DMS53 (cell line): Measurements from ENCODE around the gene DCLK1.
A peak's percentile ranks its signal among the peaks of the same experiment; 100 is the strongest.

ENCODE experiments used
- DNase-seq: peaks from one replicate; lab custom pipeline; 2025; lab: John Stamatoyannopoulos, UW

The DCLK1 gene

DNA sequence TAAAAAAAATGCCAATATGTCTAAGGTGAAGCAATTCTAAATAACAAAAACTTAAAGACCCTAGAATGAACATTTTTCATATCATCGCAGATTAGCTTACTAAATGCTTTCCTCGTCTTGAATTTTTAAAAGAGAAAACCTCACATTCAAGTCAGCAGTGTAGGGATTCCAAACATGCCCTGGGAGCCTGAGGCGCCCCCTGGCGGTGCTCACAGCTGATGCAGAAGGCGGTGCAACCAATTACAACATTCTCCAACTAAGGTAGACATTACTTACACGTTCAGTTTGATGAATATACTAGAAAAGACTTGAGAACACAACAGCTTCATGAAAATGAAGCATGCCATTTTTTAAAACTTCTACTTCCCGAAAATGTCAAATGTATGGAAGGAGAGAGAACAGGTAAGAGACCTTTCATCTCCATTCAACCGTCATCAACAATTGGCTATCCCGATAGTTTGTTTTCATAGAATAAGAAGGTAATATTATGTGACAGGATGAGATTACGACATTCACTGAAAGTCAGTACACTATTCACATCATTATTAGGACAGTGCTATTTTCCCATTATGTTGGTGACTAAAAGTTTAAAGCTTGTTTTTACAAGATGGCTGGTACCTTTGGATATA lies 304.4 kb downstream of the DCLK1 start:
- peak; percentile 55 for DNase-seq

DNA sequence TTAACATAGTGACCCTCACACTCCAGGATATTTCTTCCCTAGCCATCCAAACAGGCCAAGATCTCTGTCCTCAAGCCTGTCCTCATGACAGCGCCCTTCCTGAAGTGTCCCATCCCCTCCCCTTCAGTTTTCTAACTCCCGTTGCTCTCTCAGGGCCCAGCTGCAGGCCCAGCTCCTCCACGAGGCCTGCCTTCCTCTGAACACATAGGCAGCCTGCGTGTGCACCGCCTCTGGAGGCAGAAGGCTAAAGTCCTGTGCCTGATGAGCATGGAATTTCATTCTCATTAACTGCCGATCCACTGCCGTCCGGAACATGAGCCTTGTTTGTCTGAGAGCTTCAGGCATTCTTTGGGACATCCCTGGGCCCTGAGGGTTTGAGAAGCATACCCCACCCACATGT lies 306.4 kb downstream of the DCLK1 start:
- no peak for DNase-seq

DNA sequence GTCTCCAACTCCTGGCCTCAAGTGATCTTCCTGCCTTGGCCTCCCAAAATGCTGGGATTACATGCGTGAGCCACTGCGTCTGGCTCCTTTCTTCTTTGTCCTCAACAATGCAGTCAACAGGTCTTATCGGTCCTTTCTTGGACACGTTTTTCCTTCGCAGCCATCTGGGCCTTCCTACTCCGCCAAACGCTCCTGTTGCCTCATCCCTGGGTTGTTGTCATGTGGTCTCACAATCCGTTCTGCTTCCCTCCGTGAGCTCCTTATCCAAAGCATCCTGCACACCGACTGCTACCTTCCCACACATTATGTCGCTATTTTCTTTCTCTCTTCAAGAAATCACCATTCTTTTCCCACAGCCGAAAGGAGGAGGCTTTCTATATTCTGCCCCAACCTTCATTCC lies 306.8 kb downstream of the DCLK1 start:
- DNase-seq: no peak

DNA sequence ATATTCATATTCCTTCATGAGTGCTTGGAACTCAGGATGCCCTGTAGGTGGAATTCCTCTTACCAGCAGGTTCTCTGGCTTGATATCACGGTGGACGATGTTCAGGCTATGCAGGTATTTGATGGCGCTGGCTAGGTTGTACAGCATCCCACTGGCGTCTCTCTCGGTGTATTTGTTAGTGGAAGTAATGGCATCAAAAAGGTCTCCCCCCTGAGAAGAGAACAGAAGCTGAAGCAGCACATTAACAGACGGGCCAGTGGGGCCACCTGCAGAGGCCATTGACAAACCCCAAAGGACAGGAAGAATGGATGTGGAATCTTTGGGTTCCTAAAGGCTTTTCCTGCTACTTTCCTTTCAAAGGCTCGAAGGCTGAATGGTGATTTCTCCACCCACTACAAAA lies 308.5 kb downstream of the DCLK1 start:
- DNase-seq: no peak

DNA sequence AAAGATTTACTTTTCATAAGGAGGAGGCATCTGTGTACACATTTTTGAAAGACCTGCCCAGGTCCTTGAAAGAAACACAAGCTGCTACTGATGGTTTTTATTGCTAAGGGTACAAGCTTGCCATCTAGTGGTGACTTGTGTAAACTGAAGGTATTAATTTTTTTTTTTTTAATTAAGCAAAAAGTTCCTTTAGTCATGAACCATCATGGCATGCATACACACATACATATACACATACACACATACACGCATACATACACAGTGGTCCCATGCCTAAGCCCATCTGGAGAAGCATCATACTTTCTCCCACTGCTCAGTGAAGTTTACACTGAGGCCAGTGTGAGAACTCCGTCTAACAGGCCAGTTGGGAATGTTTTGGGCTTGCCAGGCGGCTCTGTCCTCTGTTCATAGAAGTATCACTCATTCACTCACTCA lies 312.5 kb downstream of the DCLK1 start:
- peak; percentile 71 for DNase-seq

DNA sequence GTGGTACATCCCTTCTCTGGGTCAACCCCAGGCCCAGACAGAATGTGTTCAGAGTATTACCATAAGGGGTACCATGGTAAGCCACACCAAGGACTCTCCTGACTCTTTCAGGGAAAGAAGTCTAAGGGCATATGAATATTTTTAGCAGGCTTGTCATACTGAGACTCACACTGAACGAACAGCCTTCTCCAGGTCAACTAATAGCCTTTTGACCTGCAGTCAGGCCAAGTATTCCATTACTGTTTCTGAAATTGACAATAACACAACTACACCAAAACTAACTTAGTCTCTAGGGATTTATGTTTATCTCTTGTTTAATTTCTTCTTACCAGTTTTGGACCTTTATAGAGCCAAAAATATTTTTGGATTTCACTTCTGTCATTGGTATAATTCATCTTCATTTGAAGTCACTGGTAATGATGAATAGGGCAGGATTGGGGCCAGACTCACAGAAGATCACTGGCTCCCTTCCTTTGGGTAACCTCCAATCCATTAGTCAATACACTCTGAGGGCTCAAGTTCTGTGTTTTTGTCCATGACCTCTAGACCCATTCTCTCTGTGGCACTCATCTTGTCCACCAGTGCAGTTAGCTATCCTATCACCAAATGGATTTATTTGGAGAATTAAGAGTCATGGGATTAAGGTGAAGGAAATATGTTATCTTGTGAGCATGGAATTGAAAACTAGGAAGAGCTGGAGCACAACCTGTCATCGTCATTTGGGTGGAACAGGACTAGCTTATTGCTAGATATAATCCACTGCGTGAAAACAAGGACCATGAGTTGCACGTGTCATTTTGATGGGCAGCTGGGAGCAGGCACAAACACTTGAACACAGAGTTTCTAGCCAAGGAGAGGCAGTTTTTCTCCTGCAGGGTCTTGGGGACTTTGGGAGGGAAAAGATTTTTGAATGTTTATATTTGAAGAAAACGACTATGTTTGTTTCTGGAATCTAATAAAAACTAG lies 313.3 kb downstream of the DCLK1 start:
- DNase-seq: peak; percentile 29

DNA sequence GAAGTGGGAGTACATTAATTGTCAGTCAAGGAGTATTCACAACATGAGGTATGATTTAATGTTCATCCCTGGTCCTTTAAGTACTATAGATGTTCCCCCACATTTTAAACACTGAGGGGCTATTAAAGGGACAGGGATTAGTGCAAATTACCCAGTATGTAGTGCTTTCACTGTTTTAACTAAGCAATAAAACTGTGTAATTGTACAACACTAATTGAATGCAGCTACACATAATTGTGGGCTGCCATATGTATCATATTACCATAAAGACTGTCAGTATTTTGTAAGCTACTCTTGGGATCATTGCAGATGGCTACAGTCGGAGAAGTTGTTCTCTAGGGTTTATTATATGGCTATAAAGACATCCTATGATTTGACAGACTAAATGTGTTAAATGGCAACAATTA lies 316.6 kb downstream of the DCLK1 start:
- no peak for DNase-seq

DNA sequence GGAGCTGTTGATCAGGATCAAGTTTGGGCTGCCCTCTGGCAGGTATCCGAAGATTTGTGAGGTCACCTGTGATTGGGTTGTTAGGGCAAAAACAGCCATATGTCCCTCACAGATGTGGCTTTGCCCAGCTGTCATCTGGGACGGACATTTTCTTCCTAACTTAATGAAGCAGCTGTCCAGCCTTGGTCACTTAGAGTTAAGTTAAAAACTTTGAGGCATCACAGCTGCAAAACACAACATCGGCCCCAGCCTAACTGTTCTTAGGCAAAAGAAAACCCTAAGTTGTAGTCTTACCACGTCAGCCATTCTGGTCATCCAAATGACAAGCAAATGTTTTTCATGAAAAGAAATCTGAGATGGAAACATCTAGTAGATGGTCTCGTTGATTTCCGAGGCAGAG lies 318.4 kb downstream of the DCLK1 start:
- no peak for DNase-seq

DNA sequence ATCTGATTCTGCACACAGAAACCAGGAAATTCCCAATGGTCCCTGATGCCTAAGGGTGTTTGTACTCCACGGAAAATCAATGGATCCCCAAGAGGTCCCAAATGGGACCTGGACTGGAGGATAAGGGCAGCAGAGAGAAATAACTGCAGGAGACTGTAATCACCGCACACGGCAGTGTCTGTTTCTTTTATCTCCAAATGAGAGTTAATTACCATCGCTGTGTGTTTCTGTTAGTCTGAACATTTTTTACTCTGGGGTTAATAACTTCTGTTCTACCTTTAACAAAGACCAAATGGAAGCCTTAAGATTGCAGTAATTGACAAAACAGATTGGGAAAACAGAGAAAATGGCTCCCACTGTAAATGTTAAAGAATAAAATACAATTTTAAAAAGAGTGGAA lies 320.9 kb downstream of the DCLK1 start:
- DNase-seq: no peak

DNA sequence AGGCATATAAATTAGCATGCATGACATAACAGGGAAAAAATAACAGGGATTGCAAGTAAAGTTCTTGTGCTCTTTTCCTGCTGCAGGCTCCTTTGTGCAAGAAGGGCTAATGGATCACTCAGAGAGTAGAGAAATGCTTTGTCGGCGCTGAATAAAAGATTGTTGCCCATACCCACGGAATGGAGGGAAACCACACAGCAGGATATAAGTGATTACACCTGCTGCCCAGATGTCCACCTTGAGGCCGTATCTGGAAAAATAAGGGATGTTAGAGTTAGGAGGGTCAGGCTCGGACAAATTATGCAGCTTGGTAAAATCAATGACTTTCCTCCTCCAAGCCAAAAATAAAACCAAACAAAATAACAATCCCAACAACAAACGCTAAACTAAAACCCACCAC lies 322.3 kb downstream of the DCLK1 start:
- DNase-seq: no peak

DNA sequence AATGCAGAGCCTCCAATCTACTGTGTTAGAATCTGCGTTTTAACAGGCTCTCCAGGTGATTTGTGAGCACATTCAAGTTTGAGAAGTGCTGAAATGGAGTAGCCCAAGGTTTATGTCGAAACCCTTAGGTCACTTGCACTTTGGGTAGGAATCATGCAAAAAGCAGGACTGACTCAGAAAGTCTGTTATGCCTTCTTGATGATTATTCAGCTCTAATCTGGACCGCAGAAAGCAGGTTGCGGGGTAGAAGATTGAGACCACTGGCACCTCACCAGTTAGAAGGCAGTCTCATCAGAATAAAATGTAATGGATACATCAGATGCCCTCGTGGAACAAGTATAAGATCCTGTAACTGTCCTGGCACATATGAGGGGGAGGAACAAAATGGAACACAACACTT lies 326.3 kb downstream of the DCLK1 start:
- no peak for DNase-seq

DNA sequence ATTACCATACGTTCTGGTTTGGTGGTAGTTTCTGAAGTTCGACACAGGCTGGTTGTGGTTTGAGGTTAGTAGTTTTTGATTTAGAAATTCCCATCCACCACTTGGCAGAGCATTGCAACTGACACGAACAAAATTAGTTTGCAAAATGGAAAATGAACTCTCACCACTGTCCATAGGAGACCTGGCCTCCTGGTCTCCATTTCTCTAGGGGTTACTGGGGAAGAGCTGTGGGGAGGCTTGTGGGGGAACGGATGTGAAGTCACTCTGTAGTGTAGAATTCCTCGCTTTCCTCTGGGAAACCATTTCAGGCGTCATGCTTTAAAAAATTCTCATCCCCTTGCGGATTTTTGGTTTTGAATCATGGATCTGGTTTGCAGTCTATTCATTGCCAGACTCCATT lies 333.2 kb downstream of the DCLK1 start:
- DNase-seq: no peak

DNA sequence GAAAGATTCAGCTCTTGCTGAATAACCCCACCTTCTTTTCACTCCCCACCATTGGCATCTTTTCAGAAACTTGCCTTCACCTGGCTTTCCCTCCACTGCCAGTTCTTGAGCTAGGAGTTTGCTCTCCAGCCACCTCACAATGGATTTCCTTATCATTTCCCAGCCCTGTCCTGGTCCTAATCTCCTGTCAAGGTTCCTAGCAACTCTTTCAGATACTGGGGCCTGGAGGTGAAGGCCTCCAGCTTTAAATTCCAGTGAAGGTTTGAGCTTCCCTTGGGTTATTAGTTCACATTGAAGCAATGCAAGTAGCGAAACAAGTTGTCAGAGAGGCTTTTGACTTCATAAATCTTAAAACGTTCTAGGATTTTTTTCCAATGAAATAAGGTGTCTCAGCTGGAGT lies 333.9 kb downstream of the DCLK1 start:
- DNase-seq: no peak

DNA sequence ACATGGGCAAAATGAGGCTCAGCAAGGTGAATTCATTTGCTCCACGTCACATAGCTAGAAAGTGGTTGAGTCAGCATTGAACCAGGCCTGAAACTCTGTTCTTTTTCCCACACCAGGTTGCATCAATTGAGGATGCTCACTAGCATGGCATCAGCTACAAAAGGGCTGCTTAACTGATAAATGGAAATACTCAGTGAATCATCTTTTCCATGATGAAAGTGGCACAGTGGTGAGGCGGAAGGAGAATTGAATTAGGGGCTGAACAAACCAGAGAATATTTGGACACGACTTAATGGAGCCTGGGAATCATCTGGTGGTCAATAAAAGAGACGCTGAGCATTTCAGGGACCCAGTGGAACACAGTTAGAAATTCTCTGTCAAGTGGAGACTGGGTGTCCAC lies 334.6 kb downstream of the DCLK1 start:
- DNase-seq: no peak

DNA sequence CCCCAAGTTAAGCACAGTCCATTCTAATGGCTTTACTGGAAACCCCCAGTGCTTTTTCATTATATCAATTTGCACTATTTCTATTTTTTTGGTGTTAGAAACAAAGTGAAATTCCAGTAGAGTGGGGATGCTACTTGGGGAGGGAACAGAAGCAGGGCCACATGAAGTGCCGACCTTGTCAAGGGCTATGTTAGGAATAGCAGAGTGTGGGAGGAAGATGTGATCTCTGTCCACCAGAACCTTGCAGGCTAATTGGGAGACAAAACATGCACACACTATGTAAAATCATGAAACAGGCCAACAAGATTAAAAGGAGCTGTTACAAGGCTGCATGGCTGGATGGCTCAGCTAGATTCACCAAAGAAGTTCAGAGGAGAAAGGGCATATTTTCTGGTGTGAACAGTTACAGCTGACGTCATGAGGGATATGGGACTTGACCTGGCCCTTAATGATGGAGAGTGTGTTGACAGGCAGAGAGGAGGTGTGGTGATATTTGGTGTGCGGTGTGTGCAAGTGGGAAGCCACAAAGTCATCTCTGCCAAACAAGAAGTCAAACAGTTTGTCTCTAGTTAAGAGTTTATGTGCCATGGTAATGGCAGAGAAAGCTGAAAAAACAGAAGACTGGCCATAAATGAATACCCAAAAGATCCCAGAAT lies 336.3 kb downstream of the DCLK1 start:
- no peak for DNase-seq

DNA sequence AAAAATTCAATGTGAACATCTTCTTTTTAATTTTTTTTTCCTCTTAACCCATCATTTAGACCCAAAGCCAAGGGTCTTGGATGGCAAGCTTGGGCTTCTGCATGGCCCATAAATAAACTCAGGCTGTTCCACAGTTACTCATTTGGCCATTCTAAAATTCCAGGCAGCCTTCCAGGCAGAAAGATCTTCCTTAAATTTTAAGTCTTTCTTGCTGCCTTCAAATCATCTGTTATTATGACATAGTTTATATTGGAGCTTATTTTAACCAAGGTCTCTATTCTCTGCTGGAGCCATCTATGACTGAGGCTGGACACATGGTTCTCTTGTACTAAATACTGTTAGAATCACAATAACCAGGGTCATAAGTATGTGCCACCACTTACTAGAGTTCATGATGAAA lies 337.4 kb downstream of the DCLK1 start:
- DNase-seq: no peak

DNA sequence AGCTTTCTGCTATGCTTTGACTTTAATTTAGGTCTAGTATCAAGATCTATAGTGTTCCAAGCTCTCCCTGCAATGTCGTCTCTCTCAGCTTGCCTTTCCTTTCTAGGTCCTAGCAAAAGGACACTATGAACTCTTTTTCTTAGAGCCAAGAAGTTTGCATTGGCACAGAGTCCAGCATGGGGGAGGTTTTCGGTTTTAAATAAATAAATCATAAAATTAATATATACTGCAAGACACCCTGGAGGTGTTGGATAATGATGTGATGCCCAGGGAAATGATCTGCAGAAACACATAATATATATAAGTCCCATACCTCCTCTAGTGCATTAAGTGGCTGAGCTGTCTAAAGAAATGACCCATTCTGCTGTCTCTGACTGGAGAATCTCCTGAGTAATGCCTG lies 338.3 kb downstream of the DCLK1 start:
- DNase-seq: no peak

DNA sequence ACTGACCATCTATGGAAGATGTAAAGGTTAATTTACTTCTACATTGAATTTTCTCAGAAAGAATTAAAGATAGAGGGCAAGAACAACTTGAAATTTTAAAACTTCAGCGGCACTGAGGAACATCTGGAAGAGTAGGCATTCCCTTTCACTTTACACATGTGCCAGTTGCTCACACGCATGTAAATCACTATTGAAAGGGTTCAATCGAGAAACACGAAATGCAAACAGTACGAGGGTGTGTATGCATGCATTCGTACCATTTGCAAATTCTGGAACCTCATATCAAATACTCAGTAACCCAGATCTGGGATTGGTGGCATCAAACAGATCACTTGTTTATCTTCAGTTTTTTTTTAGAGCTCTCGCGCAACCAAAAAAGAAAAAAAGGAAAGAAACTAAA lies 339.2 kb downstream of the DCLK1 start:
- no peak for DNase-seq

DNA sequence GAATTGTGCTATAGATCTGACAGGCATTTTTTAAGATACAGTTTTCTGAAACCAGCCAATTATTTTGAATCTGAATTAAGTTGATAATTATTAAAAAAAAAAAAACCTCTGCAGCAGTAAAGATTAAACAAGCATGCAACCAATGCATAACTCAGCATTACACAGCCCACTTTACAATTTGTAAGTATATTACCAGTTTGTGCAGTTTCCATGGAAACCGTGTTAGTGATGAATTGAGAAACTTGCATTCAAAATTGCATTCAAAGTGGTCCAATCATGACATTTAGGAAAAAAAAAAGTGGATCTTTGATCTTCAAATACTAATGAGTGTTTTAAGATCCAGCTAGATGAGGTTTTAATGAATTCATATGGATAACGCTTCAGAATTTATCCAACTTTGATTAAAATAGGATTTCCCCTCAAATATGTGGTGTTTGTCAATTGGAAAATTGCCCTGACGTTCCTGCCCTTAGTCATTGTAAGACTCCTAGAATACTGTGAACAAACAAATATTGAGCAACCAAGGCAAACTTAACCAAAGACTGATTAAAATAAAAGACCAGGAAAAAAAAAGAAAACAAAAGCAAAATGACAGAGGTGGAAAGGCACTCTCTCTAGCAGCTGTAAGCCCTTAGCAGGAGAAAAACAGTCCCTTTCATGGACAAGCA lies 339.9 kb downstream of the DCLK1 start:
- DNase-seq: no peak

DNA sequence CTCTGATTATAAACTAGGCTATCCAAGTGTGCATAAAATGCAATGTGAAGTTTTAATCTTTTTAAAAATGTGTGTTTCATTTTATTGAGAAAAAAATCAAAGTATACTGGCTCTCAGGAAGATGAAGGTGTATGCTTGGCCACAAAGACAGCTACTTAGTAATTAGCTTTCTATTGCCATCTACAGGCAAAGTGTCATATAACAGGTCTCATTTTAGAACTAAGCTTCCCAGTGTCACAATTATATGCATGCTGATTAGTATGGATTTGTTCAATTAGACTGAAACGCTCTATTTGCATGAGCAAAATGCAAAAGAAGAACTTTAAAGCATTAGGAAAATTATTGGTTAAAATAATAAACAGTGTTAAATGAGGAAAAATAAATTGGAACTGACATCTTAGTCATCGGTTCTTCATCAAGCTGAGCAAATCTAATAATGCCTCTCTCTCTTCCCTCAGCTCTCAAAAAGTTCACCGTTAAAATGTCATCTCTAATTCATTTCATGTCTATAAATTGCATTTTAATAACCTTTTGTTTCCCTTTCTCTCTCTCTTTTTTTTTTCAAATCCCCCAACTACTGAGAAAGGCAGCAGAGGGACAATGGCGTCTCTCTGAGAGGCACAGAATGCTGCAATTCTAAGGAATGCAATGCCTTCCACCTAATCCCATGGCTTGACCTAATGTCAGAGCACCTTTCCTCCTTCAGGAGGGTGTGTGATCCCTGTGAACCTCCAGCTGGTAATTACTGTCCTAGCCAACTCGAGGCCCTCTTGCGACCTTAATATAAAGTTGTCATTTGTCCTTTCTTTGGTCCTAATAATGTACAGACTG lies 341.6 kb downstream of the DCLK1 start:
- DNase-seq: peak; percentile 66

DNA sequence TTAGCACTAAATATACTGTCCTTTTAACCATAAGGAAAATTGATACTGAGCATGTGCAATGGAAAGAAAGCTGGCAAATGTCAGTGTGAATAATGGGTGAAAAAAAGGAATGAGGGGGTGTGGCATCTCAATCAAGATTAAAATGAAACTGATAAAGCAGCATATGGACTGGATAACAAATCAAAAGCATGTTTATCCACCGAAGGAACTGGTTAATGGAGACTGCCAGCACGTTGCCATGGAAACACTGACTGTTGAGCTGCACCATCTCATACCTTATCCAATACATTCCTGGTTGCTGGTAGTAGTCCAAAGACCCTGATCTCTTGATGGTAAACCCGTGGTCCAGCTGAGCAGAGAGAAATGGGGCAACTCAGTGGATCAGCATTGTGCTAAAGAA lies 343.2 kb downstream of the DCLK1 start:
- no peak for DNase-seq
